Measurements from ENCODE around the gene CDKL5. TPM values are rescaled to one million over a fixed set of nuclear protein-coding genes. Genes with fewer than 3 reads are reported as not detected.
A peak's percentile ranks its signal among the peaks of the same experiment; 100 is the strongest.

Gene CDKL5
- total and polyA plus RNA-seq, 2 experiments from 2014 or later: 7.5 to 13.7 TPM

DNA sequence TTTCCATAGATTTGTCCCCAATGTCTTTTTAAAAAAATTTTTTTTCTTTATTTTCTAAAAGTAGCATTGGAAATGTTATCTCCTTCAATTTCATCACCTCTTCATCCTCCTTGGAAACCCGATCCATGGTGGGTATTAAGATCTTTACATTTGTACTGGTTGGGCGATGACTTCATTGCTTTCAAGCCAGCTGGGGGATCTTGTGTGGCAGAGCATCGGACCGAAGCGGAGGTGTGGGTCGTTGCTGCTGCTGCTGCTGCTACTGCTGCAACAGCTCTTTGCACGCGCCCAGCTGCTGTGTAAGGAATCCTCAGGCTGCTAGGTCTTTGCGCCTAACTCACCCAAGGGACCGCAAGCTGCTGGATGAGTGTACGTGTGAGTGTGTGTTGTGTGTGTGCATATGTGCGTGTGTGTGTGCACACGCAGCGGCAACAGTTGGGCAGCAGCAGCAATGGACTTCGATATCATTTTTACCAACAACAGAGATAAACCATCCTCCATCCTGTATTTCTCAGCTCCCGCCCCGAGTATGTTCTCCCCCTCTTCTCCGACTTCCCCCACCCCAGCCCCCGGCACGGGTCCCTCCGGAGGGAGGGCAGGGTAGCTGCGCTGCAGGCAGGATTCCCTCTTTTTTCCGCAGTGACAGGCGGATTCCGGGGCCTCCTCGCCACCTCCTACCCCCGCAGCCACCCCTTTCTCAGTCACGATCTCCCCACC, 768 bp upstream of the CDKL5 start:
- no peaks in the 10 kb centered on the region for H3F3A ChIP-seq (replicated peaks; ENCODE audit: low read depth)
- peak; percentile 53 for DNase-seq (ENCODE audit: low spot score)

More for the DNA sequence above, 768 bp upstream of the CDKL5 start:
- Histone ChIP-seq H3K4me2 (peak overlapping the region; percentile 81), H4K20me1 (replicated peaks; ENCODE audit: insufficient read depth) (peaks cover 17% of the 10 kb centered on the region), H2AFZ (peak overlapping the region; percentile 87; the same call in 1 of the 2 replicates), H3K4me3 (peak overlapping the region; percentile 72), H3K27ac (ENCODE audit: low read depth) (no peak overlapping the region), H3K36me3 (ENCODE audit: insufficient read depth) (no peaks in the 10 kb centered on the region), H3K27me3 (ENCODE audit: insufficient read depth) (no peaks in the 10 kb centered on the region), H3K79me2 (replicated peaks; ENCODE audit: insufficient read depth) (peaks cover 28% of the 10 kb centered on the region), H3K4me1 (ENCODE audit: insufficient read depth) (peaks cover 22% of the 10 kb centered on the region), H3K9me2 (ENCODE audit: insufficient read depth) (no peaks in the 10 kb centered on the region)
- ATAC-seq: peak; percentile 36
- Mint-ChIP-seq H3K27ac (peak overlapping the region; percentile 50; the same call in 1 of the 2 replicates), H3K4me3 (peak overlapping the region; percentile 86), H3K9me3 (no peaks in the 10 kb centered on the region), H3K4me1 (peaks cover 22% of the 10 kb centered on the region; the same call in 2 of the 3 replicates), H3K27me3 (ENCODE audit: insufficient read depth, low read depth, poor library complexity) (peaks cover 6% of the 10 kb centered on the region), H3K36me3 (ENCODE audit: low read depth) (no peaks in the 10 kb centered on the region; the same call in 2 of the 3 replicates)
- TF ChIP-seq, protein P1, sequence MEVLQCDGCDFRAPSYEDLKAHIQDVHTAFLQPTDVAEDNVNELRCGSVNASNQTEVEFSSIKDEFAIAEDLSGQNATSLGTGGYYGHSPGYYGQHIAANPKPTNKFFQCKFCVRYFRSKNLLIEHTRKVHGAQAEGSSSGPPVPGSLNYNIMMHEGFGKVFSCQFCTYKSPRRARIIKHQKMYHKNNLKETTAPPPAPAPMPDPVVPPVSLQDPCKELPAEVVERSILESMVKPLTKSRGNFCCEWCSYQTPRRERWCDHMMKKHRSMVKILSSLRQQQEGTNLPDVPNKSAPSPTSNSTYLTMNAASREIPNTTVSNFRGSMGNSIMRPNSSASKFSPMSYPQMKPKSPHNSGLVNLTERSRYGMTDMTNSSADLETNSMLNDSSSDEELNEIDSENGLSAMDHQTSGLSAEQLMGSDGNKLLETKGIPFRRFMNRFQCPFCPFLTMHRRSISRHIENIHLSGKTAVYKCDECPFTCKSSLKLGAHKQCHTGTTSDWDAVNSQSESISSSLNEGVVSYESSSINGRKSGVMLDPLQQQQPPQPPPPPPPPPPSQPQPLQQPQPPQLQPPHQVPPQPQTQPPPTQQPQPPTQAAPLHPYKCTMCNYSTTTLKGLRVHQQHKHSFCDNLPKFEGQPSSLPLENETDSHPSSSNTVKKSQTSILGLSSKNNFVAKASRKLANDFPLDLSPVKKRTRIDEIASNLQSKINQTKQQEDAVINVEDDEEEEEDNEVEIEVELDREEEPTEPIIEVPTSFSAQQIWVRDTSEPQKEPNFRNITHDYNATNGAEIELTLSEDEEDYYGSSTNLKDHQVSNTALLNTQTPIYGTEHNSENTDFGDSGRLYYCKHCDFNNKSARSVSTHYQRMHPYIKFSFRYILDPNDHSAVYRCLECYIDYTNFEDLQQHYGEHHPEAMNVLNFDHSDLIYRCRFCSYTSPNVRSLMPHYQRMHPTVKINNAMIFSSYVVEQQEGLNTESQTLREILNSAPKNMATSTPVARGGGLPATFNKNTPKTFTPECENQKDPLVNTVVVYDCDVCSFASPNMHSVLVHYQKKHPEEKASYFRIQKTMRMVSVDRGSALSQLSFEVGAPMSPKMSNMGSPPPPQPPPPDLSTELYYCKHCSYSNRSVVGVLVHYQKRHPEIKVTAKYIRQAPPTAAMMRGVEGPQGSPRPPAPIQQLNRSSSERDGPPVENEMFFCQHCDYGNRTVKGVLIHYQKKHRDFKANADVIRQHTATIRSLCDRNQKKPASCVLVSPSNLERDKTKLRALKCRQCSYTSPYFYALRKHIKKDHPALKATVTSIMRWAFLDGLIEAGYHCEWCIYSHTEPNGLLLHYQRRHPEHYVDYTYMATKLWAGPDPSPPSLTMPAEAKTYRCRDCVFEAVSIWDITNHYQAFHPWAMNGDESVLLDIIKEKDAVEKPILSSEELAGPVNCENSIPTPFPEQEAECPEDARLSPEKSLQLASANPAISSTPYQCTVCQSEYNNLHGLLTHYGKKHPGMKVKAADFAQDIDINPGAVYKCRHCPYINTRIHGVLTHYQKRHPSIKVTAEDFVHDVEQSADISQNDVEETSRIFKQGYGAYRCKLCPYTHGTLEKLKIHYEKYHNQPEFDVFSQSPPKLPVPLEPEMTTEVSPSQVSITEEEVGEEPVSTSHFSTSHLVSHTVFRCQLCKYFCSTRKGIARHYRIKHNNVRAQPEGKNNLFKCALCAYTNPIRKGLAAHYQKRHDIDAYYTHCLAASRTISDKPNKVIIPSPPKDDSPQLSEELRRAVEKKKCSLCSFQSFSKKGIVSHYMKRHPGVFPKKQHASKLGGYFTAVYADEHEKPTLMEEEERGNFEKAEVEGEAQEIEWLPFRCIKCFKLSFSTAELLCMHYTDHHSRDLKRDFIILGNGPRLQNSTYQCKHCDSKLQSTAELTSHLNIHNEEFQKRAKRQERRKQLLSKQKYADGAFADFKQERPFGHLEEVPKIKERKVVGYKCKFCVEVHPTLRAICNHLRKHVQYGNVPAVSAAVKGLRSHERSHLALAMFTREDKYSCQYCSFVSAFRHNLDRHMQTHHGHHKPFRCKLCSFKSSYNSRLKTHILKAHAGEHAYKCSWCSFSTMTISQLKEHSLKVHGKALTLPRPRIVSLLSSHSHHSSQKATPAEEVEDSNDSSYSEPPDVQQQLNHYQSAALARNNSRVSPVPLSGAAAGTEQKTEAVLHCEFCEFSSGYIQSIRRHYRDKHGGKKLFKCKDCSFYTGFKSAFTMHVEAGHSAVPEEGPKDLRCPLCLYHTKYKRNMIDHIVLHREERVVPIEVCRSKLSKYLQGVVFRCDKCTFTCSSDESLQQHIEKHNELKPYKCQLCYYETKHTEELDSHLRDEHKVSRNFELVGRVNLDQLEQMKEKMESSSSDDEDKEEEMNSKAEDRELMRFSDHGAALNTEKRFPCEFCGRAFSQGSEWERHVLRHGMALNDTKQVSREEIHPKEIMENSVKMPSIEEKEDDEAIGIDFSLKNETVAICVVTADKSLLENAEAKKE (CRISPR knock-in tag; IDR thresholded peaks at IDR 0.05): no peak
- TF ChIP-seq ZNF331 (CRISPR knock-in tag; IDR thresholded peaks at IDR 0.05; ENCODE audit: low read depth) (no peak), EZH2phosphoT487 (IDR thresholded peaks at IDR 0.05; ENCODE audit: unreplicated experiment) (no peak), CREB1 (CRISPR knock-in tag; IDR thresholded peaks at IDR 0.05; ENCODE audit: low read depth) (no peak), STAT1 (IDR thresholded peaks at IDR 0.05; ENCODE audit: unreplicated experiment) (no peak), POLR2AphosphoS5 (IDR thresholded peaks at IDR 0.05; ENCODE audit: low read depth) (no peak; the same call in 1 of the 2 replicates), JUNB (IDR thresholded peaks at IDR 0.05; ENCODE audit: unreplicated experiment) (no peak), NANOG (IDR thresholded peaks at IDR 0.05; ENCODE audit: borderline replicate concordance) (no peak)
- TF ChIP-seq, protein P2, sequence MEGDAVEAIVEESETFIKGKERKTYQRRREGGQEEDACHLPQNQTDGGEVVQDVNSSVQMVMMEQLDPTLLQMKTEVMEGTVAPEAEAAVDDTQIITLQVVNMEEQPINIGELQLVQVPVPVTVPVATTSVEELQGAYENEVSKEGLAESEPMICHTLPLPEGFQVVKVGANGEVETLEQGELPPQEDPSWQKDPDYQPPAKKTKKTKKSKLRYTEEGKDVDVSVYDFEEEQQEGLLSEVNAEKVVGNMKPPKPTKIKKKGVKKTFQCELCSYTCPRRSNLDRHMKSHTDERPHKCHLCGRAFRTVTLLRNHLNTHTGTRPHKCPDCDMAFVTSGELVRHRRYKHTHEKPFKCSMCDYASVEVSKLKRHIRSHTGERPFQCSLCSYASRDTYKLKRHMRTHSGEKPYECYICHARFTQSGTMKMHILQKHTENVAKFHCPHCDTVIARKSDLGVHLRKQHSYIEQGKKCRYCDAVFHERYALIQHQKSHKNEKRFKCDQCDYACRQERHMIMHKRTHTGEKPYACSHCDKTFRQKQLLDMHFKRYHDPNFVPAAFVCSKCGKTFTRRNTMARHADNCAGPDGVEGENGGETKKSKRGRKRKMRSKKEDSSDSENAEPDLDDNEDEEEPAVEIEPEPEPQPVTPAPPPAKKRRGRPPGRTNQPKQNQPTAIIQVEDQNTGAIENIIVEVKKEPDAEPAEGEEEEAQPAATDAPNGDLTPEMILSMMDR (conservative IDR thresholded peaks at IDR 0.05; ENCODE audit: low read depth in 2 of 2): no peak

Data from GM23338 (cell line).